ENCODE results near the gene CETP. TPM values are rescaled to one million over a fixed set of nuclear protein-coding genes. Genes with fewer than 3 reads are reported as not detected.

Gene CETP
- total and polyA plus RNA-seq, 9 of the 15 experiments (the other 6 are each of a cell fraction or from before 2014, with no cell fraction given) = 0.07 to 0.11 TPM; not detected in 7

- peak; percentile 66 for TF ChIP-seq E2F8 (IDR thresholded peaks at IDR 0.05; ENCODE audit: low read depth, partially characterized antibody)
- no peak for TF ChIP-seq PTRF (tag; IDR thresholded peaks at IDR 0.05)
- TF ChIP-seq POLR2B (IDR thresholded peaks at IDR 0.05; ENCODE audit: low read depth, partially characterized antibody) = peak; percentile 70
- no peak for TF ChIP-seq NR1H2 (CRISPR knock-in tag; IDR thresholded peaks at IDR 0.05)
- no peak for TF ChIP-seq EHMT2 (IDR thresholded peaks at IDR 0.05)
- TF ChIP-seq, protein P1, sequence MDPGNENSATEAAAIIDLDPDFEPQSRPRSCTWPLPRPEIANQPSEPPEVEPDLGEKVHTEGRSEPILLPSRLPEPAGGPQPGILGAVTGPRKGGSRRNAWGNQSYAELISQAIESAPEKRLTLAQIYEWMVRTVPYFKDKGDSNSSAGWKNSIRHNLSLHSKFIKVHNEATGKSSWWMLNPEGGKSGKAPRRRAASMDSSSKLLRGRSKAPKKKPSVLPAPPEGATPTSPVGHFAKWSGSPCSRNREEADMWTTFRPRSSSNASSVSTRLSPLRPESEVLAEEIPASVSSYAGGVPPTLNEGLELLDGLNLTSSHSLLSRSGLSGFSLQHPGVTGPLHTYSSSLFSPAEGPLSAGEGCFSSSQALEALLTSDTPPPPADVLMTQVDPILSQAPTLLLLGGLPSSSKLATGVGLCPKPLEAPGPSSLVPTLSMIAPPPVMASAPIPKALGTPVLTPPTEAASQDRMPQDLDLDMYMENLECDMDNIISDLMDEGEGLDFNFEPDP (CRISPR knock-in tag; IDR thresholded peaks at IDR 0.05) = no peak
- TF ChIP-seq, protein P2, sequence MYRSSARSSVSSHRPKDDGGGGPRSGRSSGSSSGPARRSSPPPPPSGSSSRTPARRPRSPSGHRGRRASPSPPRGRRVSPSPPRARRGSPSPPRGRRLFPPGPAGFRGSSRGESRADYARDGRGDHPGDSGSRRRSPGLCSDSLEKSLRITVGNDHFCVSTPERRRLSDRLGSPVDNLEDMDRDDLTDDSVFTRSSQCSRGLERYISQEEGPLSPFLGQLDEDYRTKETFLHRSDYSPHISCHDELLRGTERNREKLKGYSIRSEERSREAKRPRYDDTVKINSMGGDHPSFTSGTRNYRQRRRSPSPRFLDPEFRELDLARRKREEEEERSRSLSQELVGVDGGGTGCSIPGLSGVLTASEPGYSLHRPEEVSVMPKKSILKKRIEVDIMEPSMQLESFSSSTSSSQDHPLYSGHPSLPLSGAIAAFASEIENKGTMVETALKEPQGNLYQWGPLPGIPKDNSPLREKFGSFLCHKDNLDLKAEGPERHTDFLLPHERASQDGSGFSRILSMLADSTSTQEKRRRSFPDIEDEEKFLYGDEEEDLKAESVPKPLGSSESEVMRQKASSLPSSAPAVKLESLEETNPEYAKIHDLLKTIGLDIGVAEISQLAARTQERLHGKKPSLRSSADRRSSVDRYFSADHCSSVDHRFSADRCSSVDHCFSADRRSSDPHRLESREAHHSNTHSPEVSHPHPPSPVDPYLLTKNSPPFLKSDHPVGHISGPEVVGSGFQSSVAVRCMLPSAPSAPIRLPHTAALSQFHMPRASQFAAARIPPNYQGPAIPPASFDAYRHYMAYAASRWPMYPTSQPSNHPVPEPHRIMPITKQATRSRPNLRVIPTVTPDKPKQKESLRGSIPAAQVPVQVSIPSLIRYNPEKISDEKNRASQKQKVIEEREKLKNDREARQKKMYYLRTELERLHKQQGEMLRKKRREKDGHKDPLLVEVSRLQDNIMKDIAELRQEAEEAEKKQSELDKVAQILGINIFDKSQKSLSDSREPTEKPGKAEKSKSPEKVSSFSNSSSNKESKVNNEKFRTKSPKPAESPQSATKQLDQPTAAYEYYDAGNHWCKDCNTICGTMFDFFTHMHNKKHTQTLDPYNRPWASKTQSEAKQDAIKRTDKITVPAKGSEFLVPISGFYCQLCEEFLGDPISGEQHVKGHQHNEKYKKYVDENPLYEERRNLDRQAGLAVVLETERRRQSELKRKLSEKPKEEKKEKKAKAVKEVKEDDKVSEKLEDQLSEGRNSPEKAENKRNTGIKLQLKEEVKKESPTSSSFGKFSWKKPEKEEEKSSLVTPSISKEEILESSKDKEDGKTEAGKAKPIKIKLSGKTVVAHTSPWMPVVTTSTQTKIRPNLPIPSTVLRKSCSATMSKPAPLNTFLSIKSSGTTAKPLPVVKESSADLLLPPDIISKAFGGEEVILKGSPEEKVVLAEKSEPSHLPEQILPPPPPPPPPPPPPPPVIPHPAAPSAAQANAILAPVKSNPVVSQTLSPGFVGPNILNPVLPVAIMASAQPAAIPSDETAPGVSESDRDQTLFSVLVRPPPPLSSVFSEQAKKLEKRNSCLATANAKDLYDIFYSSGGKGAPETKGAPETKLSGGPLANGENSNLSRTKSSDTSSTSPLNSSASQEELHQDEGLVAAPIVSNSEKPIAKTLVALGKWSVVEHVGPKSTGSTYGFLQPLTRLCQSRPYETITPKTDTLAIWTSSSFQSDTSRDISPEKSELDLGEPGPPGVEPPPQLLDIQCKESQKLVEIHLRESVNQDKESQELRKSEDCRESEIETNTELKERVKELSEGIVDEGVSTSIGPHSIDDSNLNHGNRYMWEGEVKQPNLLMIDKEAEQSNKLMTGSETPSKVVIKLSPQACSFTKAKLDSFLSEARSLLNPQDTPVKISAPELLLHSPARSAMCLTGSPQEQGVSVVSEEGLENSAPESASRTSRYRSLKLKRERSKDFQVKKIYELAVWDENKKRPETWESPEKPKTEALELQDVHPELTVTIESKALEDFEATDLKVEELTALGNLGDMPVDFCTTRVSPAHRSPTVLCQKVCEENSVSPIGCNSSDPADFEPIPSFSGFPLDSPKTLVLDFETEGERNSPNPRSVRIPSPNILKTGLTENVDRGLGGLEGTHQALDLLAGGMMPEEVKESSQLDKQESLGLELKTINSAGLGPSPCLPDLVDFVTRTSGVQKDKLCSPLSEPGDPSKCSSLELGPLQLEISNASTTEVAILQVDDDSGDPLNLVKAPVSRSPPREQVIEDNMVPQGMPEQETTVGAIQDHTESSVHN (IDR thresholded peaks at IDR 0.05; ENCODE audit: borderline replicate concordance in 1 of 2, low read depth in 1 of 2) = no peak
- TF ChIP-seq RUNX1 (IDR thresholded peaks at IDR 0.05; ENCODE audit: low read depth) = no peak
Observed at GRCh38 chr16:56945847-56946527, 15.8 kb upstream of the CETP start (continued).

Measured in K562 (cell line).